ENCODE results near the gene CDH11.

The CDH11 gene

GRCh38 chr16:65083164-65083857 lies 38.6 kb downstream of the CDH11 start:
- H3K9me3 ChIP-seq (ENCODE audit: insufficient read depth, low read length), result no peaks in the 10 kb centered on the region
- no peak overlapping the region for H3K27ac ChIP-seq (ENCODE audit: low read length)
- no peak overlapping the region for H3K9ac ChIP-seq (ENCODE audit: low read length)
- H3K79me2 ChIP-seq (ENCODE audit: low read length), result no peaks in the 10 kb centered on the region
- no peak for TF ChIP-seq EZH2phosphoT487 (IDR thresholded peaks at IDR 0.05; ENCODE audit: low read depth)
- TF ChIP-seq CTCF (IDR thresholded peaks at IDR 0.05; ENCODE audit: low read depth, low read length), result no peak
- H3K4me3 ChIP-seq (ENCODE audit: low read length), result no peak overlapping the region
- H3K27me3 ChIP-seq (ENCODE audit: low read depth, low read length), result no peaks in the 10 kb centered on the region; the same call in 1 of the 2 replicates
- no peaks in the 10 kb centered on the region for H4K20me1 ChIP-seq (ENCODE audit: insufficient read depth, low read length)
- no peak overlapping the region for H3K4me2 ChIP-seq (ENCODE audit: low read length)
- H2AFZ ChIP-seq (ENCODE audit: low read depth, low read length), result no peak overlapping the region
- H3K36me3 ChIP-seq (replicated peaks; ENCODE audit: low read depth, low read length), result no peaks in the 10 kb centered on the region
- no peaks in the 10 kb centered on the region for H3K4me1 ChIP-seq (ENCODE audit: low read length)

- Histone ChIP-seq H3K9me3 (ENCODE audit: insufficient read depth, low read length) (no peaks in the 10 kb centered on the region), H3K9ac (ENCODE audit: low read length) (no peak overlapping the region), H2AFZ (ENCODE audit: low read depth, low read length) (no peak overlapping the region), H3K4me2 (ENCODE audit: low read length) (no peak overlapping the region), H3K27me3 (ENCODE audit: low read depth, low read length) (no peaks in the 10 kb centered on the region), H3K27ac (ENCODE audit: low read length) (no peak overlapping the region), H3K36me3 (replicated peaks; ENCODE audit: low read depth, low read length) (no peaks in the 10 kb centered on the region), H3K4me3 (ENCODE audit: low read length) (no peak overlapping the region), H3K4me1 (ENCODE audit: low read length) (no peaks in the 10 kb centered on the region), H3K79me2 (ENCODE audit: low read length) (no peaks in the 10 kb centered on the region), H4K20me1 (ENCODE audit: insufficient read depth, low read length) (no peaks in the 10 kb centered on the region)
- TF ChIP-seq EZH2phosphoT487 (IDR thresholded peaks at IDR 0.05; ENCODE audit: low read depth) (no peak), CTCF (IDR thresholded peaks at IDR 0.05; ENCODE audit: low read depth, low read length) (no peak)
Measured at GRCh38 chr16:65079549-65079948, 42.3 kb downstream of the CDH11 start.

GRCh38 chr16:65077181-65077580 lies 44.7 kb downstream of the CDH11 start:
- Histone ChIP-seq H3K27me3 (ENCODE audit: low read depth, low read length) (no peaks in the 10 kb centered on the region), H3K9me3 (ENCODE audit: insufficient read depth, low read length) (no peaks in the 10 kb centered on the region), H3K36me3 (replicated peaks; ENCODE audit: low read depth, low read length) (no peaks in the 10 kb centered on the region), H3K9ac (ENCODE audit: low read length) (no peak overlapping the region), H3K4me3 (ENCODE audit: low read length) (no peak overlapping the region), H3K4me1 (ENCODE audit: low read length) (no peaks in the 10 kb centered on the region), H3K4me2 (ENCODE audit: low read length) (no peak overlapping the region), H3K27ac (ENCODE audit: low read length) (no peak overlapping the region), H2AFZ (ENCODE audit: low read depth, low read length) (no peak overlapping the region), H3K79me2 (ENCODE audit: low read length) (no peaks in the 10 kb centered on the region), H4K20me1 (ENCODE audit: insufficient read depth, low read length) (no peaks in the 10 kb centered on the region)
- TF ChIP-seq EZH2phosphoT487 (IDR thresholded peaks at IDR 0.05; ENCODE audit: low read depth), result no peak
- no peak for TF ChIP-seq CTCF (IDR thresholded peaks at IDR 0.05; ENCODE audit: low read depth, low read length)

GRCh38 chr16:65075877-65076276 lies 46.0 kb downstream of the CDH11 start:
- H3K36me3 ChIP-seq (replicated peaks; ENCODE audit: low read depth, low read length), result no peaks in the 10 kb centered on the region
- H3K4me1 ChIP-seq (ENCODE audit: low read length), result no peaks in the 10 kb centered on the region
- H3K27me3 ChIP-seq (ENCODE audit: low read depth, low read length), result no peaks in the 10 kb centered on the region
- no peak overlapping the region for H3K4me2 ChIP-seq (ENCODE audit: low read length)
- H3K4me3 ChIP-seq (ENCODE audit: low read length), result no peak overlapping the region
- no peak overlapping the region for H2AFZ ChIP-seq (ENCODE audit: low read depth, low read length)
- H3K9me3 ChIP-seq (ENCODE audit: insufficient read depth, low read length), result no peaks in the 10 kb centered on the region
- H3K9ac ChIP-seq (ENCODE audit: low read length), result no peak overlapping the region
- H4K20me1 ChIP-seq (ENCODE audit: insufficient read depth, low read length), result no peaks in the 10 kb centered on the region
- H3K27ac ChIP-seq (ENCODE audit: low read length), result no peak overlapping the region
- TF ChIP-seq CTCF (IDR thresholded peaks at IDR 0.05; ENCODE audit: low read depth, low read length) (no peak), EZH2phosphoT487 (IDR thresholded peaks at IDR 0.05; ENCODE audit: low read depth) (no peak)
- no peaks in the 10 kb centered on the region for H3K79me2 ChIP-seq (ENCODE audit: low read length)
